CD4-positive, alpha-beta memory T cell (primary cell): ENCODE measurements around the gene ZBTB20. TPM values are rescaled to one million over a fixed set of nuclear protein-coding genes. Genes with fewer than 3 reads are reported as not detected.

Experiments used
- CTCF ChIA-PET: fragments of 350-600 bp; sonication (Branson Sonifier 250); formaldehyde crosslinking; loops from one replicate; lab custom pipeline; 2021; ENCODE audit warnings: inconsistent platforms; ENCODE audit not compliant: partially characterized antibody; lab: Charles Lee
- POLR2A ChIA-PET: fragments of 350-600 bp; sonication (Branson Sonifier 250); formaldehyde crosslinking; loops from one replicate; lab custom pipeline; 2021; ENCODE audit not compliant: partially characterized antibody; lab: Charles Lee
- DNase-seq, 5 donors: peaks; one replicate each; pipeline versions ENCODE4 v3.0.0 to v3.0.0-alpha.2; 2020 to 2022; ENCODE audit warnings: mixed read lengths in 1 of 5
- H3K27ac ChIP-seq: one replicate; pipeline ENCODE4 v1.7.0; 2013; ENCODE audit warnings: low read depth, low read length
- H3K27me3 ChIP-seq: 2 replicates; pipeline ENCODE4 v1.7.0; 2013; ENCODE audit warnings: mild to moderate bottlenecking, low read length, moderate library complexity; ENCODE audit not compliant: insufficient read depth
- H3K36me3 ChIP-seq: 2 replicates; pipeline ENCODE4 v1.7.0; 2013; ENCODE audit warnings: mild to moderate bottlenecking, low read length, moderate library complexity; ENCODE audit not compliant: insufficient read depth
- H3K4me1 ChIP-seq: 2 replicates; pipeline ENCODE4 v1.7.0; 2013; ENCODE audit warnings: mild to moderate bottlenecking, low read length, moderate library complexity; ENCODE audit not compliant: insufficient read depth
- H3K4me3 ChIP-seq, 2 donors: one replicate each; pipeline ENCODE4 v1.7.0; 2013; ENCODE audit warnings: low read length in 2 of 2, mild to moderate bottlenecking in 1 of 2
- H3K9me3 ChIP-seq, 2 donors: one replicate each; pipeline ENCODE4 v1.7.0; 2013; ENCODE audit warnings: low read length in 2 of 2, control low read depth in 1 of 2; ENCODE audit not compliant: control insufficient read depth in 1 of 2
- H3K27ac Mint-ChIP-seq, 7 donors: one replicate each; pipeline ENCODE4 v1.8.0; 2020 to 2021; ENCODE audit warnings: mixed read lengths in 7 of 7, mild to moderate bottlenecking in 6 of 7, inconsistent platforms in 3 of 7, moderate library complexity in 3 of 7
- H3K27me3 Mint-ChIP-seq, 2 donors: one replicate each; pipeline ENCODE4 v1.8.0; 2020 to 2021; ENCODE audit warnings: mixed read lengths in 2 of 2
- H3K36me3 Mint-ChIP-seq, 2 donors: one replicate each; pipeline ENCODE4 v1.8.0; 2020 to 2021; ENCODE audit warnings: mixed read lengths in 2 of 2, inconsistent platforms in 1 of 2, mild to moderate bottlenecking in 1 of 2
- H3K4me1 Mint-ChIP-seq, 4 donors: one replicate each; pipeline ENCODE4 v1.8.0; 2020 to 2021; ENCODE audit warnings: mixed read lengths in 4 of 4, mild to moderate bottlenecking in 1 of 4
- H3K4me3 Mint-ChIP-seq, 8 donors: one replicate each; pipeline ENCODE4 v1.8.0; 2020 to 2021; ENCODE audit warnings: mixed read lengths in 8 of 8, mild to moderate bottlenecking in 7 of 8, moderate library complexity in 6 of 8, inconsistent platforms in 3 of 8
- H3K9me3 Mint-ChIP-seq, 8 donors: one replicate each; pipeline ENCODE4 v1.8.0; 2020 to 2021; ENCODE audit warnings: mixed read lengths in 8 of 8, mild to moderate bottlenecking in 5 of 8, inconsistent platforms in 3 of 8, moderate library complexity in 1 of 8
- intact Hi-C: fragments of 100-400 bp; cut with micrococcal nuclease; formaldehyde crosslinking; loops from one replicate; pipeline ENCODE4 v1.15.1; 2023
- polyA plus RNA-seq, 2 donors: library from polyadenylated mRNA; unstranded; fragments of 300-500 nt; fragmentation: Illumina TruSeq; gene quantifications; one replicate each; pipeline ENCODE4 v1.2.3, GENCODE V29; 2021
- total RNA-seq, 2 experiments: library from RNA; stranded (reverse); gene quantifications; one replicate each; pipeline ENCODE4 v1.2.3, GENCODE V29; 2021

ZBTB20 gene
- total and polyA plus RNA-seq, 4 experiments from 2014 or later = 21.9 to 58.4 (median 41.4) TPM

DNA sequence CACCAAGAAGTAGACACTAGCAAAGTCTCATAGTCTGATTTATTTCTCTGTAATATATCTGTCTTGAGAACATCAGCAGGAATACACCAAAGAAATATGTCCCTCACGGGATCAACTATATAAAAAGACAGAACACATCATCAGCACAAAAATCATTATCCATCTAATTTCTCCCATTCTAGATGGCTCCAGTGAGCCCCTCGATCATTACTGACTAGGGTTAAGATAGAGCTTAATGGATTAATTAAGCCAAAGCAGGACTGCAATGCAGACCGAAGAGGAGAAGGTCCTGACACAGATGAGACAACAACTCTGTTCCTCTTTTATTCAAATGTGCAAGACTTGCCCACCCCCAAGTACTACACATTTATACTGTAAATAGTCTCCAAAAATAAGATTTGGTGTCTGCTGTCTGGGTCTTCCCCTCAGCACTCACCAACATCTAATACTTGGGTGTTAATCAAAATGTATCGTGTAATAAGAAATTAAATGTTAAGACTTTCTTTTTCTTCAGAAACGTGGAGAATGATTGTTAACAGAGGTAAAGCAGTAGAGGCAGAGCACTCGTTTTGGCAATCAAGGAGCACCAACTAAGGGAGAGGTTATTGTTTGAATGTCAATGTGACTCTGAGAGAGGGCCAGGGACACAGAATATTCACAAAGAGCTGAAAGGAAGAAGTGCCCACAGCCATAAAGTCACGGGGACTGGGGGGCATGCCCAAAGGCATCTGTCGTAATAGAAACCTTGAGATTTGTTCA, 719.6 kb downstream of the ZBTB20 start:
- Histone ChIP-seq H3K4me1 (no peaks in the 10 kb centered on the region), H3K27ac (no peak overlapping the region), H3K27me3 (no peaks in the 10 kb centered on the region), H3K9me3 (no peaks in the 10 kb centered on the region), H3K36me3 (no peaks in the 10 kb centered on the region), H3K4me3 (no peak overlapping the region)
- Mint-ChIP-seq H3K27me3 (no peaks in the 10 kb centered on the region), H3K9me3 (no peaks in the 10 kb centered on the region), H3K36me3 (peaks cover 0 to 4% of the 10 kb centered on the region in 2 donors), H3K27ac (no peak overlapping the region), H3K4me3 (no peak overlapping the region), H3K4me1 (peaks cover 0 to 4% (median under 1%) of the 10 kb centered on the region in 4 donors)
- intact Hi-C loops = no loop called here
- ChIA-PET CTCF (interaction anchor here (1.3 kb wide), 1 partner anchor 9 kb away, joined by 8 read pairs; no protein-coding TSS in a partner anchor), POLR2A (no interaction called here)
- DNase-seq = no peak

DNA sequence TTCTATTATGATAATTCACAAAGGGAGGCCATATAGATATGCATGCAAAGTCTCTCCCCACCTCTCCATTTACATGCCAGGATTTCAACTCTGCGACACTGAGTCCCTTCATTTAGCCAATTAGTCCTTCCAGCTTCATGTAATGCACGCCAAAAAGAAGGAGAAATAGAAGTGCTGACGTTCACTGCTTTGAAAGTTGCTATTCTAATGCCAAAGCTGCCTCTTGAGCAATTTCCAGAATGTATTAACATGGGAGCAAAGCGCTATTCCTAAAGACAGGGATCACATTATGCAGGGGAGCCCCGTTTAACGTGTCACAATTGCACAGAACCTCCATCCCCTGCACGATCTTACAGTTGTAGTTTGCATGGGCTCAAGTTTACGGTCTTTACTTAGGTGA, 722.8 kb downstream of the ZBTB20 start:
- no peak overlapping the region for H3K27ac ChIP-seq
- no peaks in the 10 kb centered on the region for H3K36me3 ChIP-seq
- H3K4me1 Mint-ChIP-seq = peaks cover 0 to 4% (median 0%) of the 10 kb centered on the region in 4 donors
- no peak overlapping the region for H3K4me3 Mint-ChIP-seq
- POLR2A ChIA-PET = interaction anchor here (1.0 kb wide), 1 partner anchor 15 kb away, joined by 4 read pairs; no protein-coding TSS in a partner anchor
- H3K27me3 Mint-ChIP-seq = no peaks in the 10 kb centered on the region
- no peaks in the 10 kb centered on the region for H3K36me3 Mint-ChIP-seq
- CTCF ChIA-PET = interaction anchor here (7.4 to 9.9 kb wide), 2 partner anchors 42 to 274 kb away, joined by 76 to 136 read pairs; no protein-coding TSS in a partner anchor
- intact Hi-C loops = no loop called here
- DNase-seq = no peak
- no peaks in the 10 kb centered on the region for H3K27me3 ChIP-seq
- H3K4me3 ChIP-seq = no peak overlapping the region
- H3K9me3 ChIP-seq = no peaks in the 10 kb centered on the region
- no peaks in the 10 kb centered on the region for H3K9me3 Mint-ChIP-seq
- no peak overlapping the region for H3K27ac Mint-ChIP-seq
- H3K4me1 ChIP-seq = no peaks in the 10 kb centered on the region

DNA sequence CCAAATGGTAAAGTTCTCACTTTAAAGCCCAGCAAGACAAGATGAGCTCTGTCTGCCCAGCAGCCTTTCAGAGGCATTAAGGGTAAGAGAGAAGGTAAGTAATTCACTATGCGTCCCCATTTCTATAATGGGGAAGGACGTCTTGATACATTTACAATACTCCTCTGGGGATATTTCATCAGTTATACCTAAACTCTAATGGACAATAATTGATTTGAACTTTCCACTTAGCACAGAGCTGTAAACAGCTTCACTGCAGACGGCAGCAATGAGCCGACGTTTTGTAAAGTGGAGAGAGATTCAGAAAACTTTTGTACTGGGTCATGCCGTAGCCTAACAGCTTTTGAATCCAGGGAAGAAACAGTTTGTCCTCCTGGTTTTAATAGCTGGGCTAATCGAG, 725.9 kb downstream of the ZBTB20 start:
- no peaks in the 10 kb centered on the region for H3K36me3 Mint-ChIP-seq
- CTCF ChIA-PET = interaction anchor here (1.0 to 9.9 kb wide), 15 partner anchors 9 to 354 kb away, joined by 3 to 136 read pairs (median 6); partner anchors contain the start of gene TIGIT
- Histone ChIP-seq H3K27me3 (no peaks in the 10 kb centered on the region), H3K36me3 (no peaks in the 10 kb centered on the region), H3K4me3 (no peak overlapping the region), H3K9me3 (no peaks in the 10 kb centered on the region), H3K4me1 (peaks cover 3% of the 10 kb centered on the region), H3K27ac (no peak overlapping the region)
- DNase-seq = no peak
- no peak overlapping the region for H3K27ac Mint-ChIP-seq
- no peak overlapping the region for H3K4me3 Mint-ChIP-seq
- no peaks in the 10 kb centered on the region for H3K9me3 Mint-ChIP-seq
- intact Hi-C loops = no loop called here
- H3K4me1 Mint-ChIP-seq = peaks cover 3 to 10% (median 5%) of the 10 kb centered on the region in 4 donors
- POLR2A ChIA-PET = no interaction called here
- H3K27me3 Mint-ChIP-seq = no peaks in the 10 kb centered on the region

DNA sequence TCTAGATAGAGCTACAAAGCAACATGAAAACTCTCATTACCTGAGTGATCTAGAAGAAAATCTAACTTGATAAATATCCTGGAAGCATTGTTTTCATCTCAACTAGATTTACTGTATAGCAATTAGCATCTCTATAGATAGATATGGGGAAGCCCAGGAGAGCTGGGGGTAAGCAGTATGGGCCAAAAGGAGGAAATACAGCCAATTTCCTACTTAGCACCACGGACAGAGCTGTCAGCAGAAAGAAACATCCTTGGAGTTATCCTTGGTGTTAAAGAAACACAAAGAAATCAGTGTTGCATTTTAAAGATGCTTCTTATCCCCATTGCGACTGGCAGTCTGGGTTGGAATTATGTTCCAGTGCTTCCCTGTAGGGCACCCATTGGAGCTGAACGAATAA, 727.0 kb downstream of the ZBTB20 start:
- intact Hi-C loops = no loop called here
- no peak overlapping the region for H3K4me3 ChIP-seq
- Mint-ChIP-seq H3K27ac (no peak overlapping the region), H3K4me1 (peaks cover 3 to 6% (median 5%) of the 10 kb centered on the region in 4 donors), H3K36me3 (no peaks in the 10 kb centered on the region), H3K9me3 (no peaks in the 10 kb centered on the region), H3K4me3 (no peak overlapping the region), H3K27me3 (no peaks in the 10 kb centered on the region)
- no peaks in the 10 kb centered on the region for H3K9me3 ChIP-seq
- peaks cover 3% of the 10 kb centered on the region for H3K4me1 ChIP-seq
- no peak for DNase-seq
- H3K36me3 ChIP-seq = no peaks in the 10 kb centered on the region
- ChIA-PET POLR2A (no interaction called here), CTCF (interaction anchor here (0.6 to 9.9 kb wide), 17 partner anchors 9 to 744 kb away, joined by 3 to 136 read pairs (median 6); partner anchors contain the start of gene TIGIT)
- H3K27ac ChIP-seq = no peak overlapping the region
- H3K27me3 ChIP-seq = no peaks in the 10 kb centered on the region

DNA sequence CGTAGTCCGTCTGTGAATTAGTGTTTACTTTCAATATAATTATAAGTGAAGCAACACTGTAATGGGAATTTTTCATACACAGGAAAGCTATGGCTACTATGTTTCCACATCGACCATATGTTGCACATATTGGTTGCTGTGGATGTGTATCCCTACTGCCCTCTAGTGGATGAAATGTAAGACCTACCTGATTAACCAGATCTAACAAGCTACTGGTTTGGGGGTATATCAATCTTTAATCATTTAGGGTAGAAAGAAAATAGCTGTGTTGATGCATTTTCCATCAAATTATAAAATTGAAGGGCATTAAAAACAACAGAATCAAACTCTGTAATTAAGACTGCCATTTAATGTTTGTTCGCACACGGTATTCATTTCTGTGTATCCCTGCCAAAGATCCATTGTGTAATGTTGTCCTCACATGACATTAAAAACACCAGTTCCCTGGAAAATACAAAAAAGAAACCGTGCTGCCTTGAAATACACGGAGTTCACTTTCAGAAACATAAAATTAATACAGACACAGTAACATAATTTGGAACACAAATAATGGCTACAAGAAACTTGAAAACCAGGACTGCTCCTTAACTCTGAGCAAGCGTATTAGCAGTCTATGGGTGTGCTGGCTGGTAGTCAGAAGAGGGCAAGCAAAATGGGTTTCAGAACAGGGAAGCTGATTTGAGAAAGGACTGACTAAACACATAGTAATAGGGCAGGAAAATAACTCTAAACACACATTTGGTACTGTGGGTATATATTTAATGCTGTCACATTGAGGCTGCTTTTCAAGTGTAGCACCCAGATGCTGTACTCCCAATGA, 728.2 kb downstream of the ZBTB20 start:
- Histone ChIP-seq H3K4me1 (peaks cover 3% of the 10 kb centered on the region), H3K27ac (no peak overlapping the region), H3K27me3 (no peaks in the 10 kb centered on the region), H3K36me3 (no peaks in the 10 kb centered on the region), H3K4me3 (no peak overlapping the region), H3K9me3 (no peaks in the 10 kb centered on the region)
- Mint-ChIP-seq H3K4me1 (peaks cover 3 to 7% (median 5%) of the 10 kb centered on the region in 4 donors), H3K36me3 (no peaks in the 10 kb centered on the region), H3K27ac (peak overlapping the region in 2 of 7 donors; percentile 11 to 19), H3K27me3 (no peaks in the 10 kb centered on the region), H3K9me3 (no peaks in the 10 kb centered on the region), H3K4me3 (no peak overlapping the region)
- intact Hi-C loops = loop anchor here (1.0 to 5.0 kb wide), 7 partner anchors 36 to 683 kb away; no protein-coding TSS in a partner anchor
- ChIA-PET POLR2A (interaction anchor here (1.0 to 1.8 kb wide), 4 partner anchors 35 to 205 kb away, joined by 3 to 14 read pairs (median 7); no protein-coding TSS in a partner anchor), CTCF (interaction anchor here (0.6 to 9.9 kb wide), 45 partner anchors 8 to 683 kb away, joined by 3 to 136 read pairs (median 5); partner anchors contain the start of genes DRD3 and TIGIT)
- peak; percentile 51 to 68 (median 65) for DNase-seq

DNA sequence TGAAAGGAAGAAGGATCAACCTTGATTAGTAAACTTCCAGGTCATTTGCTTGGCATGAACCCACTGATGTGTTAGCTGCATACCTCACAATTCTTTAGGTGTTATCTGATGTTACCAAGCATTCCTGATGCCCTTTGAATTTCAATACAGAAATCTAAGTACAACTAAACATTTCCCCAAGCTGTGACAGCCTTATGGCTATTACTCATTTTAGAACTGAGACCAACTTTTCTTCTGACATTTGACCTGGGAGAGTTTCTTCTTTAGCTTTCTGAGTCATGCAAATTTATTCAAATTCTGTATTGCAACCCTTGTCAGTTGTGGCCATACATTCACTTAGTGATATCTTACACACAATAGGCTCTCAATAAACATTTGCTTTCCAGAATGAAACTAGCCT, 729.0 kb downstream of the ZBTB20 start:
- Histone ChIP-seq H3K9me3 (no peaks in the 10 kb centered on the region), H3K27ac (no peak overlapping the region), H3K4me1 (peaks cover 3% of the 10 kb centered on the region), H3K4me3 (no peak overlapping the region), H3K36me3 (no peaks in the 10 kb centered on the region), H3K27me3 (no peaks in the 10 kb centered on the region)
- Mint-ChIP-seq H3K4me3 (no peak overlapping the region), H3K27ac (no peak overlapping the region), H3K36me3 (no peaks in the 10 kb centered on the region), H3K27me3 (no peaks in the 10 kb centered on the region), H3K4me1 (peaks cover 3 to 8% (median 5%) of the 10 kb centered on the region in 4 donors), H3K9me3 (no peaks in the 10 kb centered on the region)
- no peak for DNase-seq
- intact Hi-C loops = loop anchor here (1.0 to 5.0 kb wide), 7 partner anchors 35 to 682 kb away; no protein-coding TSS in a partner anchor
- CTCF ChIA-PET = interaction anchor here (0.6 to 9.9 kb wide), 39 partner anchors 9 to 682 kb away, joined by 3 to 136 read pairs (median 5); partner anchors contain the start of genes DRD3 and TIGIT
- POLR2A ChIA-PET = interaction anchor here (0.7 to 1.8 kb wide), 5 partner anchors 34 to 204 kb away, joined by 3 to 14 read pairs (median 4); no protein-coding TSS in a partner anchor
